H9 (cell line): ENCODE data around the gene KRT79. TPM values are rescaled to one million over a fixed set of nuclear protein-coding genes. Genes with fewer than 3 reads are reported as not detected.

Source experiments
- DNase-seq: peaks from one replicate; pipeline ENCODE4 v3.0.0-alpha.2; 2017
- H2AFZ ChIP-seq: one replicate; pipeline ENCODE4 v1.6.1; 2013; ENCODE audit warnings: mild to moderate bottlenecking, low read length, control low read depth, moderate library complexity
- H2AK5ac ChIP-seq: 2 replicates; pipeline ENCODE4 v1.6.1; 2013; ENCODE audit warnings: low read length, control low read depth, mixed read lengths; ENCODE audit not compliant: insufficient read length
- H2BK120ac ChIP-seq: one replicate; pipeline ENCODE4 v1.6.1; 2013; ENCODE audit warnings: low read depth, mild to moderate bottlenecking, low read length, control low read depth, inconsistent platforms; ENCODE audit not compliant: poor library complexity, severe bottlenecking
- H2BK12ac ChIP-seq: 2 replicates; pipeline ENCODE4 v1.6.1; 2013; ENCODE audit warnings: low read length, control low read depth, mixed read lengths, low read depth; ENCODE audit not compliant: insufficient read length
- H2BK15ac ChIP-seq: 2 replicates; pipeline ENCODE4 v1.6.1; 2013; ENCODE audit warnings: low read depth, low read length, control low read depth
- H2BK20ac ChIP-seq: one replicate; pipeline ENCODE4 v1.6.1; 2013; ENCODE audit warnings: low read depth, mild to moderate bottlenecking, low read length, control low read depth, inconsistent platforms; ENCODE audit not compliant: poor library complexity, severe bottlenecking
- H2BK5ac ChIP-seq: 2 replicates; pipeline ENCODE4 v1.6.1; 2013; ENCODE audit warnings: low read length, control low read depth, mixed read lengths; ENCODE audit not compliant: insufficient read length
- H3K14ac ChIP-seq: 2 replicates; pipeline ENCODE4 v1.6.1; 2013; ENCODE audit warnings: low read length, control low read depth; ENCODE audit not compliant: insufficient read depth
- H3K18ac ChIP-seq: 2 replicates; pipeline ENCODE4 v1.6.1; 2013; ENCODE audit warnings: low read depth, mild to moderate bottlenecking, mixed read lengths, low read length, control low read depth; ENCODE audit not compliant: insufficient read length
- H3K23ac ChIP-seq: 2 replicates; pipeline ENCODE4 v1.6.1; 2013; ENCODE audit warnings: low read length, control low read depth, mixed read lengths, low read depth; ENCODE audit not compliant: insufficient read length
- H3K23me2 ChIP-seq: 2 replicates; pipeline ENCODE4 v1.6.1; 2013; ENCODE audit warnings: low read depth, mild to moderate bottlenecking, mixed read lengths, low read length, control low read depth; ENCODE audit not compliant: insufficient read length, poor library complexity, severe bottlenecking
- H3K27ac ChIP-seq: 2 replicates; pipeline ENCODE4 v1.5.1; 2013; ENCODE audit warnings: low read length, control low read depth, mixed read lengths, low read depth; ENCODE audit not compliant: insufficient read length
- H3K27me3 ChIP-seq: 2 replicates; pipeline ENCODE4 v1.6.1; 2013; ENCODE audit warnings: low read length, control low read depth, inconsistent platforms; ENCODE audit not compliant: insufficient read depth
- H3K4ac ChIP-seq: 2 replicates; pipeline ENCODE4 v1.6.1; 2013; ENCODE audit warnings: low read depth, mild to moderate bottlenecking, control low read depth, inconsistent platforms, low read length, moderate library complexity
- H3K4me1 ChIP-seq: 2 replicates; pipeline ENCODE4 v1.6.1; 2013; ENCODE audit warnings: low read length, control low read depth, inconsistent platforms; ENCODE audit not compliant: insufficient read depth
- H3K4me2 ChIP-seq: 2 replicates; pipeline ENCODE4 v1.6.1; 2013; ENCODE audit warnings: low read length, control low read depth, mixed read lengths; ENCODE audit not compliant: insufficient read length, insufficient read depth
- H3K56ac ChIP-seq: 2 replicates; pipeline ENCODE4 v1.6.1; 2013; ENCODE audit warnings: low read depth, mild to moderate bottlenecking, mixed read lengths, low read length, control low read depth; ENCODE audit not compliant: insufficient read length
- H3K79me1 ChIP-seq: 2 replicates; pipeline ENCODE4 v1.6.1; 2013; ENCODE audit warnings: low read depth, mild to moderate bottlenecking, moderate library complexity, low read length, control low read depth, inconsistent platforms; ENCODE audit not compliant: insufficient read depth, poor library complexity, severe bottlenecking
- H3K79me2 ChIP-seq: 2 replicates; pipeline ENCODE4 v1.6.1; 2013; ENCODE audit warnings: low read length, control low read depth, inconsistent platforms; ENCODE audit not compliant: insufficient read depth
- H3K9ac ChIP-seq: 2 replicates; pipeline ENCODE4 v1.6.1; 2013; ENCODE audit warnings: low read length, control low read depth, mixed read lengths; ENCODE audit not compliant: insufficient read length; ENCODE audit errors: extremely low read depth
- H3K9me3 ChIP-seq: one replicate; pipeline ENCODE4 v1.6.1; 2013; ENCODE audit warnings: low read depth, low read length, inconsistent platforms; ENCODE audit not compliant: control insufficient read depth
- H3T11ph ChIP-seq: one replicate; pipeline ENCODE4 v1.6.1; 2013; ENCODE audit warnings: mild to moderate bottlenecking, low read length, control low read depth, inconsistent platforms
- H4K20me1 ChIP-seq: one replicate; pipeline ENCODE4 v1.6.1; 2013; ENCODE audit not compliant: control insufficient read depth, insufficient read length, insufficient read depth
- H4K5ac ChIP-seq: 2 replicates; pipeline ENCODE4 v1.6.1; 2013; ENCODE audit warnings: low read depth, mild to moderate bottlenecking, mixed read lengths, low read length, control low read depth; ENCODE audit not compliant: insufficient read length
- H4K8ac ChIP-seq: replicated peaks from 2 replicates; pipeline ENCODE4 v1.6.1; 2013; ENCODE audit warnings: low read length, control low read depth, mixed read lengths, low read depth; ENCODE audit not compliant: insufficient read length
- H4K91ac ChIP-seq: 2 replicates; pipeline ENCODE4 v1.6.1; 2013; ENCODE audit warnings: low read depth, mild to moderate bottlenecking, moderate library complexity, mixed read lengths, low read length, control low read depth; ENCODE audit not compliant: insufficient read length
- H3K27ac Mint-ChIP-seq, 3 experiments: 2 replicates in 2 of 3; 3 replicates in 1 of 3; pipeline ENCODE4 v1.8.0; 2020 to 2021; ENCODE audit warnings: mixed read lengths in 3 of 3, mild to moderate bottlenecking in 1 of 3, moderate library complexity in 1 of 3
- H3K27me3 Mint-ChIP-seq: 2 replicates; pipeline ENCODE4 v1.8.0; 2021; ENCODE audit warnings: low read depth, mild to moderate bottlenecking, moderate library complexity, mixed read lengths
- H3K36me3 Mint-ChIP-seq, 3 experiments: 2 replicates in 2 of 3; 3 replicates in 1 of 3; pipeline ENCODE4 v1.8.0; 2020 to 2021; ENCODE audit warnings: low read depth in 3 of 3, mixed read lengths in 3 of 3; ENCODE audit not compliant: insufficient read depth in 1 of 3
- H3K4me1 Mint-ChIP-seq, 2 experiments: 2 replicates each; pipeline ENCODE4 v1.8.0; 2020; ENCODE audit warnings: mixed read lengths in 2 of 2
- H3K4me3 Mint-ChIP-seq, 2 experiments: 2 replicates in 1 of 2; 3 replicates in 1 of 2; pipeline ENCODE4 v1.8.0; 2020 to 2021; ENCODE audit warnings: mild to moderate bottlenecking in 2 of 2, mixed read lengths in 2 of 2, moderate library complexity in 1 of 2
- H3K9me3 Mint-ChIP-seq, 2 experiments: 2 replicates in 1 of 2; 3 replicates in 1 of 2; pipeline ENCODE4 v1.8.0; 2020; ENCODE audit warnings: mild to moderate bottlenecking in 2 of 2, mixed read lengths in 2 of 2, moderate library complexity in 1 of 2
- WGBS: extraction: QIAGEN DNeasy Blood & Tissue Kit; methylation state at CpG from one replicate; pipeline ENCODE4 v1.1.7; 2013; ENCODE audit warnings: missing lambda C conversion rate, low lambda C conversion rate, mixed read lengths; ENCODE audit not compliant: insufficient read length; ENCODE audit errors: extremely low coverage; 5-methylcytosine and 5-hydroxymethylcytosine counted together
- total RNA-seq: library from RNA; stranded (reverse); gene quantifications from 2 replicates; pipeline ENCODE4 v1.2.1, GENCODE V29; 2021
- TF ChIP-seq, protein P1 (sequence below): fragments of 200-600 bp; sonication (generic); conservative IDR thresholded peaks from 3 replicates; pipeline ENCODE4 v1.8.0; 2021; ENCODE audit warnings: antibody characterized with exemption, mild to moderate bottlenecking

Gene KRT79
- total RNA-seq, 1 experiment from 2014 or later, result not detected

DNA sequence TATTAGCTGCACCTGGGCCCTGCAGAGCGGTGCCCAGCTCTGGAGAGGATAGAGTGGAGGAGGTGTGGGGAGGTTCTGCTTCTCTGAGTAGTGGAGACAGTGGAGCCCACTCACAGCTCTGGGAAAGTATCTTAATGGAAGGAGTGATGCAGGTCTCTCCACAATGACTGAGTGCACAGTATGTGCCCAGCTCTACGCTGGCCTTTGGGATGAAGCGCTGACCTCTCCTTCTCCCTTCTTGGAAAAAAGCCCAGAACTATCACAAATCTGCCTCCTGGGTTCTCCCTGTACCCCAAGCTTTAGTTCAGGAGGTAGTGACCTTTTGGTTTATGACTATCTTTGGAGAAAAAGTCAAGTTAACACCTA, 37.7 kb downstream of the KRT79 start:
- no peak overlapping the region for H4K5ac ChIP-seq
- H3K14ac ChIP-seq, result no peak overlapping the region
- no peak overlapping the region for H3K56ac ChIP-seq
- no peak overlapping the region for H3K4me2 ChIP-seq
- H3K9ac ChIP-seq, result no peak overlapping the region
- H3K23ac ChIP-seq, result no peak overlapping the region
- no peak overlapping the region for H2AK5ac ChIP-seq
- H3K23me2 ChIP-seq, result no peaks in the 10 kb centered on the region
- no peak overlapping the region for H2BK120ac ChIP-seq
- no peak overlapping the region for H2BK20ac ChIP-seq
- no peak overlapping the region for H3K4ac ChIP-seq
- no peak overlapping the region for H3K27ac ChIP-seq
- H2BK12ac ChIP-seq, result no peak overlapping the region
- no peaks in the 10 kb centered on the region for H3K27me3 ChIP-seq
- TF ChIP-seq, protein P1, sequence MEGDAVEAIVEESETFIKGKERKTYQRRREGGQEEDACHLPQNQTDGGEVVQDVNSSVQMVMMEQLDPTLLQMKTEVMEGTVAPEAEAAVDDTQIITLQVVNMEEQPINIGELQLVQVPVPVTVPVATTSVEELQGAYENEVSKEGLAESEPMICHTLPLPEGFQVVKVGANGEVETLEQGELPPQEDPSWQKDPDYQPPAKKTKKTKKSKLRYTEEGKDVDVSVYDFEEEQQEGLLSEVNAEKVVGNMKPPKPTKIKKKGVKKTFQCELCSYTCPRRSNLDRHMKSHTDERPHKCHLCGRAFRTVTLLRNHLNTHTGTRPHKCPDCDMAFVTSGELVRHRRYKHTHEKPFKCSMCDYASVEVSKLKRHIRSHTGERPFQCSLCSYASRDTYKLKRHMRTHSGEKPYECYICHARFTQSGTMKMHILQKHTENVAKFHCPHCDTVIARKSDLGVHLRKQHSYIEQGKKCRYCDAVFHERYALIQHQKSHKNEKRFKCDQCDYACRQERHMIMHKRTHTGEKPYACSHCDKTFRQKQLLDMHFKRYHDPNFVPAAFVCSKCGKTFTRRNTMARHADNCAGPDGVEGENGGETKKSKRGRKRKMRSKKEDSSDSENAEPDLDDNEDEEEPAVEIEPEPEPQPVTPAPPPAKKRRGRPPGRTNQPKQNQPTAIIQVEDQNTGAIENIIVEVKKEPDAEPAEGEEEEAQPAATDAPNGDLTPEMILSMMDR, result no peak
- no peak overlapping the region for H3K18ac ChIP-seq
- peaks cover 3% of the 10 kb centered on the region for H4K20me1 ChIP-seq
- H3K79me1 ChIP-seq, result no peaks in the 10 kb centered on the region
- DNase-seq, result no peak
- no peak overlapping the region for H4K8ac ChIP-seq
- H3K4me1 Mint-ChIP-seq, result peaks cover 18 to 26% of the 10 kb centered on the region in 2 experiments
- no peak overlapping the region for H3T11ph ChIP-seq
- peaks cover 8% of the 10 kb centered on the region; the same call in 1 of the 2 replicates for H3K4me1 ChIP-seq
- H3K9me3 Mint-ChIP-seq, result no peaks in the 10 kb centered on the region
- H2BK5ac ChIP-seq, result no peak overlapping the region
- no peak overlapping the region for H4K91ac ChIP-seq
- no peaks in the 10 kb centered on the region for H3K9me3 ChIP-seq
- no peak overlapping the region for H3K27ac Mint-ChIP-seq
- WGBS, result no CpG with 5 or more reads among the region's 3 CpGs
- no peak overlapping the region for H3K4me3 Mint-ChIP-seq
- no peaks in the 10 kb centered on the region for H3K36me3 Mint-ChIP-seq
- H3K79me2 ChIP-seq, result no peaks in the 10 kb centered on the region
- peaks cover 2% of the 10 kb centered on the region for H3K27me3 Mint-ChIP-seq
- no peak overlapping the region for H2AFZ ChIP-seq
- no peak overlapping the region for H2BK15ac ChIP-seq
